ENCODE data around the gene NCOA1. TPM values are rescaled to one million over a fixed set of nuclear protein-coding genes. Genes with fewer than 3 reads are reported as not detected.

The NCOA1 gene
- total RNA-seq, 1 experiment from 2014 or later, result 37.1 TPM

- CTCF ChIA-PET, result no interaction called here
- BruUV-seq (replicated peaks), result no TSS peak
- H3K27ac Mint-ChIP-seq (ENCODE audit: unreplicated experiment), result peak overlapping the region; percentile 24
- Histone ChIP-seq H3K27me3 (replicated peaks; ENCODE audit: control insufficient read depth, insufficient read depth, low read length) (no peaks in the 10 kb centered on the region), H3K4me1 (peaks cover 4% of the 10 kb centered on the region; the same call in 1 of the 2 replicates), H3K9me3 (no peaks in the 10 kb centered on the region), H3K36me3 (ENCODE audit: control insufficient read depth, insufficient read depth, low read length) (peaks cover 2% of the 10 kb centered on the region), H3K4me3 (ENCODE audit: low read depth, low read length) (no peak overlapping the region)
- no peak overlapping the region for H3K4me3 Mint-ChIP-seq (ENCODE audit: unreplicated experiment)
- POLR2A ChIA-PET, result no interaction called here
- H3K36me3 Mint-ChIP-seq (ENCODE audit: insufficient read depth, unreplicated experiment), result peaks cover 88% of the 10 kb centered on the region
- H3K4me1 Mint-ChIP-seq (ENCODE audit: low read depth, unreplicated experiment), result peaks cover 10% of the 10 kb centered on the region
- no peak for TF ChIP-seq CTCF (IDR thresholded peaks at IDR 0.05; ENCODE audit: insufficient read depth in 1 of 2, low read depth in 1 of 2, low read length in 1 of 2, severe bottlenecking in 1 of 2, unreplicated experiment in 1 of 2)
- H3K9me3 Mint-ChIP-seq (ENCODE audit: unreplicated experiment), result no peaks in the 10 kb centered on the region
- DNase-seq, result no peak
- no peaks in the 10 kb centered on the region for H3K27me3 Mint-ChIP-seq (ENCODE audit: insufficient read depth, unreplicated experiment)
- intact Hi-C loops (cut with micrococcal nuclease; ENCODE audit: unreplicated experiment), result no loop called here
Measured at GRCh38 chr2:24816884-24817283, 325.8 kb downstream of the NCOA1 start.

GRCh38 chr2:24818721-24819167 lies 327.7 kb downstream of the NCOA1 start:
- DNase-seq, result no peak
- intact Hi-C loops (cut with micrococcal nuclease; ENCODE audit: unreplicated experiment), result no loop called here
- no TSS peak for BruUV-seq (replicated peaks)
- no peak overlapping the region for H3K4me3 ChIP-seq (ENCODE audit: low read depth, low read length)
- Mint-ChIP-seq H3K36me3 (ENCODE audit: insufficient read depth, unreplicated experiment) (peaks cover 88% of the 10 kb centered on the region), H3K27me3 (ENCODE audit: insufficient read depth, unreplicated experiment) (no peaks in the 10 kb centered on the region), H3K27ac (ENCODE audit: unreplicated experiment) (no peak overlapping the region), H3K4me1 (ENCODE audit: low read depth, unreplicated experiment) (peaks cover 10% of the 10 kb centered on the region), H3K4me3 (ENCODE audit: unreplicated experiment) (no peak overlapping the region), H3K9me3 (ENCODE audit: unreplicated experiment) (no peaks in the 10 kb centered on the region)
- H3K4me1 ChIP-seq, result peaks cover 4% of the 10 kb centered on the region; the same call in 1 of the 2 replicates
- TF ChIP-seq CTCF (IDR thresholded peaks at IDR 0.05; ENCODE audit: insufficient read depth in 1 of 2, low read depth in 1 of 2, low read length in 1 of 2, severe bottlenecking in 1 of 2, unreplicated experiment in 1 of 2), result no peak
- no peaks in the 10 kb centered on the region for H3K27me3 ChIP-seq (replicated peaks; ENCODE audit: control insufficient read depth, insufficient read depth, low read length)
- POLR2A ChIA-PET, result no interaction called here
- CTCF ChIA-PET, result interaction anchor here (0.7 to 1.9 kb wide), 2 partner anchors 9 to 26 kb away, joined by 3 to 7 read pairs; partner anchors contain the start of genes CENPO and PTRHD1
- H3K36me3 ChIP-seq (ENCODE audit: control insufficient read depth, insufficient read depth, low read length), result peaks cover 2% of the 10 kb centered on the region
- no peaks in the 10 kb centered on the region for H3K9me3 ChIP-seq

- TF ChIP-seq CTCF (IDR thresholded peaks at IDR 0.05; ENCODE audit: insufficient read depth in 1 of 2, low read depth in 1 of 2, low read length in 1 of 2, severe bottlenecking in 1 of 2, unreplicated experiment in 1 of 2), result no peak
- Histone ChIP-seq H3K9me3 (no peaks in the 10 kb centered on the region), H3K27me3 (replicated peaks; ENCODE audit: control insufficient read depth, insufficient read depth, low read length) (no peaks in the 10 kb centered on the region), H3K36me3 (ENCODE audit: control insufficient read depth, insufficient read depth, low read length) (peaks cover 2% of the 10 kb centered on the region), H3K4me3 (ENCODE audit: low read depth, low read length) (no peak overlapping the region), H3K4me1 (peaks cover 4% of the 10 kb centered on the region; the same call in 1 of the 2 replicates)
- ChIA-PET CTCF (interaction anchor here (1.9 kb wide), 1 partner anchor 27 kb away, joined by 7 read pairs; the partner anchor contains the start of genes CENPO and PTRHD1), POLR2A (no interaction called here)
- intact Hi-C loops (cut with micrococcal nuclease; ENCODE audit: unreplicated experiment), result no loop called here
- Mint-ChIP-seq H3K4me1 (ENCODE audit: low read depth, unreplicated experiment) (peaks cover 10% of the 10 kb centered on the region), H3K9me3 (ENCODE audit: unreplicated experiment) (no peaks in the 10 kb centered on the region), H3K27me3 (ENCODE audit: insufficient read depth, unreplicated experiment) (no peaks in the 10 kb centered on the region), H3K36me3 (ENCODE audit: insufficient read depth, unreplicated experiment) (peaks cover 91% of the 10 kb centered on the region), H3K4me3 (ENCODE audit: unreplicated experiment) (no peak overlapping the region), H3K27ac (ENCODE audit: unreplicated experiment) (no peak overlapping the region)
- no peak for DNase-seq
- BruUV-seq (replicated peaks), result TSS peak; percentile 42
Measured at GRCh38 chr2:24819442-24820174, 328.6 kb downstream of the NCOA1 start.

All from Caco-2 (cell line).